Sigmoid colon (tissue), 7 donors: ENCODE data around the gene RASAL2. TPM values are rescaled to one million over a fixed set of nuclear protein-coding genes. Genes with fewer than 3 reads are reported as not detected.

Experiments
- DNase-seq: peaks from one replicate; pipeline ENCODE4 v3.0.0-alpha.2; 2019
- H3K27ac ChIP-seq, 4 donors: fragments of 200-600 bp; sonication (generic); one replicate each; pipeline ENCODE4 v1.5.1; 2016 to 2019; ENCODE audit warnings: mild to moderate bottlenecking in 1 of 4
- H3K27me3 ChIP-seq, 3 donors: fragments of 200-600 bp; sonication (generic); one replicate each; pipeline ENCODE4 v1.5.1; 2019; ENCODE audit warnings: mild to moderate bottlenecking in 1 of 3
- H3K36me3 ChIP-seq, 4 donors: fragments of 200-600 bp; sonication (generic); one replicate each; pipeline ENCODE4 v1.5.1; 2016 to 2019
- H3K4me1 ChIP-seq, 4 donors: fragments of 200-600 bp; sonication (generic); one replicate each; pipeline ENCODE4 v1.5.1; 2017 to 2019
- H3K4me3 ChIP-seq, 4 donors: fragments of 200-600 bp; sonication (generic); one replicate each; pipeline ENCODE4 v1.5.1; 2017 to 2019; ENCODE audit warnings: mild to moderate bottlenecking in 2 of 4, moderate library complexity in 1 of 4
- H3K9me3 ChIP-seq, 4 donors: fragments of 200-600 bp in 3 of 4; sonication (generic) in 3 of 4; one replicate each; pipeline versions ENCODE4 v1.5.1 to v1.6.1; 2013 to 2019
- CTCF ChIP-seq, 4 experiments: fragments of 450-650 bp in 3 of 4; fragments of 200-600 bp in 1 of 4; IDR thresholded peaks; one replicate each; pipeline ENCODE4 v1.5.1; 2016 to 2019; ENCODE audit warnings: antibody characterized with exemption in 4 of 4, mild to moderate bottlenecking in 3 of 4, moderate library complexity in 2 of 4
- EP300 ChIP-seq, 4 donors: sonication (generic); formaldehyde crosslinking; IDR thresholded peaks; one replicate each; pipeline ENCODE4 v1.6.1; 2017; ENCODE audit warnings: antibody characterized with exemption in 4 of 4
- POLR2A ChIP-seq, 2 donors: fragments of 450-650 bp; IDR thresholded peaks; one replicate each; pipeline ENCODE4 v1.6.1; 2016; ENCODE audit warnings: antibody characterized with exemption in 2 of 2, mild to moderate bottlenecking in 2 of 2, moderate library complexity in 2 of 2
- POLR2AphosphoS5 ChIP-seq, 4 donors: sonication (generic); formaldehyde crosslinking; IDR thresholded peaks; one replicate each; pipeline ENCODE4 v1.6.1; 2017; ENCODE audit warnings: antibody characterized with exemption in 4 of 4
- WGBS, 2 donors: extraction: QIAGEN DNeasy Blood & Tissue Kit; methylation state at CpG; one replicate each; pipeline ENCODE4 v1.1.7; 2013; 5-methylcytosine and 5-hydroxymethylcytosine counted together
- intact Hi-C: fragments of 100-400 bp; cut with DNase I; formaldehyde crosslinking; loops from one replicate; pipeline ENCODE4 v1.15.1; 2023
- polyA plus RNA-seq, 3 donors: library from polyadenylated mRNA; stranded (reverse); fragments of 200-250 nt; gene quantifications; one replicate each; pipeline ENCODE4 v1.2.3, GENCODE V29; 2013
- total RNA-seq, 4 donors: library from RNA; depleted of rRNA; stranded (reverse); fragments of >200 nt; gene quantifications; one replicate each; pipeline ENCODE4 v1.1.0, GENCODE V29; 2016
- donor health status: healthy with polysubstance abuse.
- donor health status: Bipolar disorder and iron deficiency.
- donor health status: healthy.

The RASAL2 gene
- total and polyA plus RNA-seq, 7 donors, result 0.92 to 25.5 (median 11.1) TPM

GRCh38 chr1:178461104-178461503 lies 367.2 kb downstream of the RASAL2 start:
- 86% methylated on average over 2 of the region's 2 CpGs for WGBS, 2 donors

GRCh38 chr1:178461701-178462100 lies 367.8 kb downstream of the RASAL2 start:
- H3K36me3 ChIP-seq, result peaks cover 4 to 35% (median 7%) of the 10 kb centered on the region in 4 donors
- no peak overlapping the region for H3K27ac ChIP-seq
- DNase-seq, result no peak
- WGBS, 2 donors, result 83 to 84% methylated on average over 4 of the region's 4 CpGs
- no peak overlapping the region for H3K4me3 ChIP-seq
- intact Hi-C loops, result no loop called here
- TF ChIP-seq EP300 (IDR thresholded peaks at IDR 0.05) (no peak), POLR2A (IDR thresholded peaks at IDR 0.05) (no peak), CTCF (IDR thresholded peaks at IDR 0.05) (no peak), POLR2AphosphoS5 (IDR thresholded peaks at IDR 0.05) (no peak)
- no peaks in the 10 kb centered on the region for H3K27me3 ChIP-seq
- no peaks in the 10 kb centered on the region for H3K4me1 ChIP-seq
- no peaks in the 10 kb centered on the region for H3K9me3 ChIP-seq

More at GRCh38 chr1:178461104-178461503, 367.2 kb downstream of the RASAL2 start:
- no peaks in the 10 kb centered on the region for H3K27me3 ChIP-seq
- no peak for TF ChIP-seq EP300 (IDR thresholded peaks at IDR 0.05)
- TF ChIP-seq CTCF (IDR thresholded peaks at IDR 0.05), result no peak
- TF ChIP-seq POLR2A (IDR thresholded peaks at IDR 0.05), result no peak
- no peak for TF ChIP-seq POLR2AphosphoS5 (IDR thresholded peaks at IDR 0.05)
- no peak overlapping the region for H3K27ac ChIP-seq
- no peaks in the 10 kb centered on the region for H3K9me3 ChIP-seq
- H3K4me3 ChIP-seq, result no peak overlapping the region
- no peaks in the 10 kb centered on the region for H3K4me1 ChIP-seq
- H3K36me3 ChIP-seq, result peaks cover under 1 to 35% (median 5%) of the 10 kb centered on the region in 4 donors
- DNase-seq, result no peak
- intact Hi-C loops, result no loop called here

- intact Hi-C loops, result no loop called here
- no peaks in the 10 kb centered on the region for H3K27me3 ChIP-seq
- H3K9me3 ChIP-seq, result no peaks in the 10 kb centered on the region
- DNase-seq, result no peak
- H3K36me3 ChIP-seq, result peaks cover 6 to 35% (median 11%) of the 10 kb centered on the region in 4 donors
- no peak overlapping the region for H3K27ac ChIP-seq
- H3K4me3 ChIP-seq, result no peak overlapping the region
- no peaks in the 10 kb centered on the region for H3K4me1 ChIP-seq
- WGBS, 2 donors, result 91 to 94% methylated on average over 1 of the region's 1 CpG
- TF ChIP-seq EP300 (IDR thresholded peaks at IDR 0.05), result no peak
- no peak for TF ChIP-seq POLR2A (IDR thresholded peaks at IDR 0.05)
- no peak for TF ChIP-seq CTCF (IDR thresholded peaks at IDR 0.05)
- no peak for TF ChIP-seq POLR2AphosphoS5 (IDR thresholded peaks at IDR 0.05)
Observed at GRCh38 chr1:178464141-178464540, 370.2 kb downstream of the RASAL2 start.

GRCh38 chr1:178464566-178464965 lies 370.7 kb downstream of the RASAL2 start:
- Histone ChIP-seq H3K27ac (no peak overlapping the region), H3K4me1 (no peaks in the 10 kb centered on the region), H3K9me3 (no peaks in the 10 kb centered on the region), H3K4me3 (no peak overlapping the region), H3K36me3 (peaks cover 7 to 35% (median 13%) of the 10 kb centered on the region in 4 donors), H3K27me3 (no peaks in the 10 kb centered on the region)
- TF ChIP-seq POLR2AphosphoS5 (IDR thresholded peaks at IDR 0.05), result no peak
- no peak for DNase-seq
- intact Hi-C loops, result no loop called here

GRCh38 chr1:178465011-178465410 lies 371.1 kb downstream of the RASAL2 start:
- intact Hi-C loops, result no loop called here
- no peak for TF ChIP-seq POLR2A (IDR thresholded peaks at IDR 0.05)
- no peak for TF ChIP-seq CTCF (IDR thresholded peaks at IDR 0.05)
- no peak for TF ChIP-seq POLR2AphosphoS5 (IDR thresholded peaks at IDR 0.05)
- no peak for TF ChIP-seq EP300 (IDR thresholded peaks at IDR 0.05)
- no peaks in the 10 kb centered on the region for H3K4me1 ChIP-seq
- no peak for DNase-seq
- no peak overlapping the region for H3K27ac ChIP-seq
- H3K4me3 ChIP-seq, result no peak overlapping the region
- no peaks in the 10 kb centered on the region for H3K27me3 ChIP-seq
- H3K36me3 ChIP-seq, result peaks cover 8 to 35% (median 14%) of the 10 kb centered on the region in 4 donors
- H3K9me3 ChIP-seq, result no peaks in the 10 kb centered on the region
